Aorta (tissue), 5 donors: Measurements from ENCODE around the gene MBNL3. TPM values are rescaled to one million over a fixed set of nuclear protein-coding genes. Genes with fewer than 3 reads are reported as not detected.

Experiments
- ATAC-seq: fragments of 200-7000 bp; cut with Tn5 transposase; one replicate; pipeline ENCODE4 v1.9.1; 2022; ENCODE audit warnings: moderate library complexity; ENCODE audit not compliant: low FRiP score
- DNase-seq, 2 donors: peaks; one replicate each; pipeline ENCODE4 v3.0.0-alpha.2; 2020
- H3K27ac ChIP-seq, 2 donors: one replicate each; pipeline ENCODE4 v1.5.1; 2013; ENCODE audit warnings: low read length in 2 of 2, mild to moderate bottlenecking in 2 of 2, moderate library complexity in 2 of 2, control low read depth in 1 of 2, inconsistent platforms in 1 of 2, low read depth in 1 of 2
- H3K27me3 ChIP-seq, 2 donors: one replicate each; pipeline ENCODE4 v1.6.1; 2013; ENCODE audit warnings: control low read depth in 1 of 2, low read length in 1 of 2, mild to moderate bottlenecking in 1 of 2, moderate library complexity in 1 of 2; ENCODE audit not compliant: insufficient read depth in 2 of 2, control insufficient read depth in 1 of 2
- H3K36me3 ChIP-seq, 2 donors: one replicate each; pipeline ENCODE4 v1.6.1; 2013; ENCODE audit warnings: control low read depth in 1 of 2, low read length in 1 of 2, mild to moderate bottlenecking in 1 of 2; ENCODE audit not compliant: insufficient read depth in 2 of 2, control insufficient read depth in 1 of 2
- H3K4me1 ChIP-seq, 2 donors: one replicate each; pipeline ENCODE4 v1.6.1; 2013; ENCODE audit warnings: low read length in 2 of 2, control low read depth in 1 of 2, mild to moderate bottlenecking in 1 of 2, moderate library complexity in 1 of 2; ENCODE audit not compliant: insufficient read depth in 2 of 2, control insufficient read depth in 1 of 2
- H3K4me3 ChIP-seq, 2 donors: one replicate each; pipeline ENCODE4 v1.5.1; 2013; ENCODE audit warnings: low read length in 2 of 2, control low read depth in 1 of 2, mild to moderate bottlenecking in 1 of 2
- H3K9me3 ChIP-seq: one replicate; pipeline ENCODE4 v1.6.1; 2013; ENCODE audit warnings: mild to moderate bottlenecking, low read length; ENCODE audit not compliant: control insufficient read depth
- WGBS, 2 donors: extraction: QIAGEN DNeasy Blood & Tissue Kit; methylation state at CpG; one replicate each; pipeline ENCODE4 v1.1.7; 2013; 5-methylcytosine and 5-hydroxymethylcytosine counted together
- intact Hi-C, 2 donors: fragments of 100-400 bp; cut with DNase I; formaldehyde crosslinking; loops; one replicate each; pipeline versions ENCODE4 v1.14.2 to v1.15.0; 2022
- polyA plus RNA-seq, 2 donors: library from polyadenylated mRNA; stranded (reverse); fragments of 200-250 nt; gene quantifications; one replicate each; pipeline ENCODE4 v1.2.3, GENCODE V29; 2013
- total RNA-seq, 2 donors: library from RNA; stranded (reverse); fragmentation: NEBNext Ultra II Directional; extraction: Animal tissue kit (Norgen Biotek cat#: 25700); gene quantifications; one replicate each; pipeline ENCODE4 v1.2.1, GENCODE V29; 2021
- donor health status: healthy with polysubstance abuse.
- donor health status: Bipolar disorder and iron deficiency.
- donor health status: DM: no; HTN: no; CAD: no.
- donor health status: DM: no; HTN: no; CAD: no.
- donor health status: DM: yes; HTN: yes; CAD: no.

The MBNL3 gene
- total and polyA plus RNA-seq, 4 donors, result 0.31 to 11.7 (median 4.0) TPM

GRCh38 chrX:132423323-132423722 is 65.5 kb downstream of the MBNL3 start:
- Histone ChIP-seq H3K36me3 (no peaks in the 10 kb centered on the region), H3K27ac (no peak overlapping the region), H3K4me1 (no peaks in the 10 kb centered on the region), H3K4me3 (no peak overlapping the region), H3K27me3 (no peaks in the 10 kb centered on the region), H3K9me3 (no peaks in the 10 kb centered on the region)
- DNase-seq, result no peak
- ATAC-seq, result no peak
- WGBS, 2 donors, result 67 to 85% methylated on average over 5 of the region's 5 CpGs
- intact Hi-C loops, result no loop called here

GRCh38 chrX:132415012-132415411 is 73.8 kb downstream of the MBNL3 start:
- H3K4me3 ChIP-seq, result no peak overlapping the region
- no peaks in the 10 kb centered on the region for H3K4me1 ChIP-seq
- no peaks in the 10 kb centered on the region for H3K9me3 ChIP-seq
- no peak for DNase-seq
- intact Hi-C loops, result no loop called here
- H3K27me3 ChIP-seq, result no peaks in the 10 kb centered on the region
- 72 to 98% methylated on average over 3 of the region's 3 CpGs for WGBS, 2 donors
- ATAC-seq, result no peak
- no peaks in the 10 kb centered on the region for H3K36me3 ChIP-seq
- no peak overlapping the region for H3K27ac ChIP-seq

DNA sequence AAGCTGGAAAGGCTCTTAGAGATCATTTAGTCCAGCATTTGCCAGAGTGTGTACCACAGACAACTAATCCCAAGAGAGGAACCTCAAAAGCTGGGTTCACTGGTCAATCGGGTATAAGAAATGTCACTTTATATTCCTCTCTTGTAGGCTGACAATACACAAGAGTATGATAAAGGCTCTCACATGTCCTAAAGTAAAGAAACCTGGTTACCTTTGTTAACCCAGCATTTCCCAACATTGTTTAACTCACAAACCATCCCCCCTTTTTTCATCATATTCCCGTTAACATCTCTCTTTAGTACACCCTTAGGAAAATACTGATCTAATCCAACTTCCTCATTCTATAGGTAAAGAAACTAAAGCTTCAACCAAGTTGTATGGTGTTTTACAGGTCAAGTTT is 74.4 kb downstream of the MBNL3 start:
- no peaks in the 10 kb centered on the region for H3K27me3 ChIP-seq
- no peak for ATAC-seq
- intact Hi-C loops, result no loop called here
- 90 to 92% methylated on average over 2 of the region's 2 CpGs for WGBS, 2 donors
- H3K36me3 ChIP-seq, result no peaks in the 10 kb centered on the region
- no peak for DNase-seq
- no peak overlapping the region for H3K27ac ChIP-seq
- H3K9me3 ChIP-seq, result no peaks in the 10 kb centered on the region
- no peak overlapping the region for H3K4me3 ChIP-seq
- no peaks in the 10 kb centered on the region for H3K4me1 ChIP-seq

GRCh38 chrX:132413459-132413858 is 75.4 kb downstream of the MBNL3 start:
- ATAC-seq, result no peak
- Histone ChIP-seq H3K4me3 (no peak overlapping the region), H3K4me1 (no peaks in the 10 kb centered on the region), H3K27me3 (no peaks in the 10 kb centered on the region), H3K36me3 (no peaks in the 10 kb centered on the region), H3K9me3 (no peaks in the 10 kb centered on the region), H3K27ac (no peak overlapping the region)
- WGBS, 2 donors, result 48 to 72% methylated on average over 7 of the region's 7 CpGs
- DNase-seq, result no peak
- intact Hi-C loops, result no loop called here

DNA sequence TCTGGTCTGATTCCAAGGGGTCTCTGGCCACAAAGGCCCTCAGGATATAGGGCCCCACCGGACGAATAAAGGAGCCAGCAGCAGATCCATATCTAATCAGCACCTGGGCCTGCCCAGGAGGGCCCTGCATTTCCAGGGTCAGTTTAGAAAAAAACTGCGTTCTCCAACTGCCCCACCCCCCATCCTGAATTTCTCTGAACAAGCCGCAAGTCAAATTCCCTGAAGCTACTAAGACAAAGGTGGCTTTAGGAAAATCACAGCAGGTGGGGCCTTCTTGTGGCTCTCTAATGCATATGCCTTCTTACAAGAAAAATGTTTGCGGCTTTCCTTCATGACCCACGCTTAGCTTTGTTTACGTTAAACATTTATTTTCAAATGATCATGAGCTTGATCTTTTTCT is 76.6 kb downstream of the MBNL3 start:
- Histone ChIP-seq H3K27ac (no peak overlapping the region), H3K27me3 (no peaks in the 10 kb centered on the region), H3K36me3 (no peaks in the 10 kb centered on the region), H3K4me1 (no peaks in the 10 kb centered on the region), H3K4me3 (no peak overlapping the region), H3K9me3 (no peaks in the 10 kb centered on the region)
- ATAC-seq (no peak), DNase-seq (no peak)
- intact Hi-C loops, result no loop called here
- WGBS, 2 donors, result 60 to 86% methylated on average over 7 of the region's 7 CpGs

- no peak overlapping the region for H3K27ac ChIP-seq
- 65 to 76% methylated on average over 8 of the region's 8 CpGs for WGBS, 2 donors
- intact Hi-C loops, result no loop called here
- no peaks in the 10 kb centered on the region for H3K9me3 ChIP-seq
- ATAC-seq (no peak), DNase-seq (no peak)
- H3K4me1 ChIP-seq, result no peaks in the 10 kb centered on the region
- H3K36me3 ChIP-seq, result no peaks in the 10 kb centered on the region
- no peak overlapping the region for H3K4me3 ChIP-seq
- H3K27me3 ChIP-seq, result no peaks in the 10 kb centered on the region
Observed at GRCh38 chrX:132411310-132411977, 77.4 kb downstream of the MBNL3 start.

DNA sequence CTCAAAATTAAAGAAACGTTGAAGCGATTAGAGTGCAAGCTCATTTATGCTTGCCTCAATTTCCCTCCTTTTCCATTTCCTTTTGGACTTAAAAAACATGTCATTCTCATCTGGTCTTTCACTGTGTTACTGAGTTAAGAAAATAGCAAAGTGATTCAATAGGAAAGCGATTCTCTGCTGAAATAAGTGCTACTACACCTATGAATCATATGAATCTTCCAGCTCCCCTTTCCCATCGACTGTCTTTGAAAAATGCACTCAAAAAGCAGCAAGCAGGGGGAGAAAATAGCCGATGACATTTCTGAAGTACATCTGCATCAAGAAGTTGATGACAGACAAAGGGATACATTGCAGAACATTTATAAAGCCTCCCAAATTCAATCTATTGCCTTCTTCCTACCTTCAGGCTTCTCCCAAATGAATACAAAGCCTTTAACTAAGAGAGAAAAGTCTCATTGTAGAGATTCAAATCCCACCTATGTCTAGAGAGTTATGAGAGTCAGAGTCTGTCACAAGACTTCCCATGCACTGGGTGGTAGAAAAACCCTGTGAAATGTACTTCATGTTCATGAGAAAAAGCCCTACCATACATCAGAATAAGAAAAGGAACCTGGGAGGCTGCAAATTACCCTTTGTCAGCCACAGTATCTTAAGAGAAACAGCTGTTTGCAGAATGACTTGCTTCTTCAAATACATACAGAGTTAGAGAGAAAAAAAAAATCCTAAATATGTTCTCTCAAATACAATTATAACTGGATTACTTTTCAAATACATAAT is 78.9 kb downstream of the MBNL3 start:
- no peak for ATAC-seq
- Histone ChIP-seq H3K36me3 (no peaks in the 10 kb centered on the region), H3K27me3 (no peaks in the 10 kb centered on the region), H3K4me3 (no peak overlapping the region), H3K4me1 (no peaks in the 10 kb centered on the region), H3K27ac (no peak overlapping the region), H3K9me3 (no peaks in the 10 kb centered on the region)
- intact Hi-C loops, result no loop called here
- whole genome bisulfite sequencing, 2 donors, result 44 to 65% methylated on average over 5 of the region's 5 CpGs
- no peak for DNase-seq

GRCh38 chrX:132407691-132408090 is 81.1 kb downstream of the MBNL3 start:
- 48 to 92% methylated on average over 1 of the region's 1 CpG for WGBS, 2 donors
- Histone ChIP-seq H3K4me1 (no peaks in the 10 kb centered on the region), H3K9me3 (no peaks in the 10 kb centered on the region), H3K27me3 (no peaks in the 10 kb centered on the region), H3K27ac (no peak overlapping the region), H3K4me3 (no peak overlapping the region), H3K36me3 (no peaks in the 10 kb centered on the region)
- DNase-seq (no peak), ATAC-seq (no peak)
- intact Hi-C loops, result no loop called here

- ATAC-seq (no peak), DNase-seq (no peak)
- intact Hi-C loops, result no loop called here
- Histone ChIP-seq H3K4me3 (no peak overlapping the region), H3K36me3 (no peaks in the 10 kb centered on the region), H3K9me3 (no peaks in the 10 kb centered on the region), H3K27me3 (no peaks in the 10 kb centered on the region), H3K4me1 (no peaks in the 10 kb centered on the region), H3K27ac (no peak overlapping the region)
- WGBS, 2 donors, result 78 to 95% methylated on average over 9 of the region's 9 CpGs
Observed at GRCh38 chrX:132406106-132406505, 82.7 kb downstream of the MBNL3 start.
